Endothelial cell of umbilical vein (primary cell): ENCODE data around the gene DOCK8. TPM values are rescaled to one million over a fixed set of nuclear protein-coding genes. Genes with fewer than 3 reads are reported as not detected.

Experiments
- BruUV-seq: library from RNA; stranded (reverse); fragments of 400-500 nt; replicated peaks from 2 replicates; lab custom pipeline; 2021; lab: Mats Ljungman, UMichigan
- CTCF ChIA-PET: fragments of 300-600, 350-600 bp; sonication (Branson Sonifier 250); formaldehyde crosslinking; loops from one replicate; lab custom pipeline; 2021; ENCODE audit warnings: antibody characterized with exemption, inconsistent platforms; lab: Charles Lee
- POLR2A ChIA-PET: fragments of 300-600, 350-600 bp; sonication (Branson Sonifier 250); formaldehyde crosslinking; loops from one replicate; lab custom pipeline; 2021; ENCODE audit warnings: antibody characterized with exemption, inconsistent platforms; lab: Charles Lee
- DNase-seq: peaks from one replicate; pipeline ENCODE4 v3.0.0-alpha.2; 2011; ENCODE audit warnings: low read depth, low spot score
- FAIRE-seq: peaks from 2 replicates; lab custom pipeline; 2011; peaks lifted over from hg19 to GRCh38; lab: Jason Lieb, UNC
- H2AFZ ChIP-seq: 2 replicates; pipeline ENCODE4 v1.6.0; 2012; ENCODE audit warnings: low read depth, low read length, control low read depth, inconsistent platforms
- H3K27ac ChIP-seq: 2 replicates; pipeline ENCODE4 v1.5.1; 2011; ENCODE audit warnings: low read depth, mild to moderate bottlenecking, control low read depth, low read length, moderate library complexity; ENCODE audit not compliant: insufficient read depth
- H3K27me3 ChIP-seq, 2 experiments: 2 replicates each; pipeline versions ENCODE4 v1.6.0 to v1.6.1; 2011; ENCODE audit warnings: low read length in 2 of 2, mixed read lengths in 1 of 2; ENCODE audit not compliant: control insufficient read depth in 2 of 2, insufficient read depth in 2 of 2
- H3K36me3 ChIP-seq, 2 experiments: 2 replicates in 1 of 2; 3 replicates in 1 of 2; pipeline ENCODE4 v1.5.1; 2011; ENCODE audit warnings: low read length in 2 of 2, mild to moderate bottlenecking in 1 of 2, moderate library complexity in 1 of 2; ENCODE audit not compliant: control insufficient read depth in 2 of 2, insufficient read depth in 2 of 2; ENCODE audit errors: extremely low read depth in 1 of 2
- H3K4me1 ChIP-seq: 3 replicates; pipeline ENCODE4 v1.5.1; 2011; ENCODE audit warnings: mild to moderate bottlenecking, low read length; ENCODE audit not compliant: control insufficient read depth, insufficient read depth; ENCODE audit errors: extremely low read depth
- H3K4me2 ChIP-seq: 2 replicates; pipeline ENCODE4 v1.6.1; 2011; ENCODE audit warnings: low read length, control low read depth, mixed read lengths; ENCODE audit not compliant: insufficient read depth
- H3K4me3 ChIP-seq, 3 experiments: fragments of 200-600 bp in 1 of 3; sonication (generic), shearing (Covaris generic) in 1 of 3; replicated peaks in 1 of 3; 2 replicates each; pipeline ENCODE4 v1.5.1; 2011 to 2016; ENCODE audit warnings: control low read depth in 3 of 3, low read length in 3 of 3, mild to moderate bottlenecking in 2 of 3, inconsistent platforms in 1 of 3, low read depth in 1 of 3, moderate library complexity in 1 of 3; ENCODE audit not compliant: insufficient read depth in 1 of 3
- H3K79me2 ChIP-seq: 2 replicates; pipeline ENCODE4 v1.6.0; 2012; ENCODE audit warnings: low read length, inconsistent platforms; ENCODE audit not compliant: control insufficient read depth, insufficient read depth
- H3K9ac ChIP-seq: replicated peaks from 2 replicates; pipeline ENCODE3; 2011; ENCODE audit warnings: low read length, control low read depth; ENCODE audit not compliant: insufficient read depth; ENCODE audit errors: extremely low read depth
- H3K9me1 ChIP-seq: replicated peaks from 3 replicates; pipeline ENCODE4 v1.6.0; 2011; ENCODE audit warnings: mild to moderate bottlenecking, low read length; ENCODE audit not compliant: control insufficient read depth, insufficient read depth; ENCODE audit errors: extremely low read depth
- H3K9me3 ChIP-seq: replicated peaks from 2 replicates; pipeline ENCODE4 v1.5.1; 2012; ENCODE audit warnings: low read length, inconsistent platforms; ENCODE audit not compliant: control insufficient read depth, insufficient read depth
- H4K20me1 ChIP-seq: replicated peaks from 2 replicates; pipeline ENCODE3; 2011; ENCODE audit warnings: mild to moderate bottlenecking, low read length; ENCODE audit not compliant: control insufficient read depth, insufficient read depth; ENCODE audit errors: extremely low read depth
- CTCF ChIP-seq, 2 donors: IDR thresholded peaks; 1 replicate in 1 of 2; 2 replicates in 1 of 2; pipeline ENCODE4 v1.5.1; 2011; ENCODE audit warnings: low read length in 2 of 2, mild to moderate bottlenecking in 2 of 2, moderate library complexity in 2 of 2, control low read depth in 1 of 2, inconsistent platforms in 1 of 2, low read depth in 1 of 2; ENCODE audit not compliant: insufficient read depth in 1 of 2; ENCODE audit errors: extremely low read depth in 1 of 2
- EZH2 ChIP-seq: IDR thresholded peaks from 2 replicates; pipeline ENCODE4 v1.6.1; 2012; ENCODE audit warnings: borderline replicate concordance, low read depth, mild to moderate bottlenecking, moderate library complexity, low read length, inconsistent platforms; ENCODE audit not compliant: severe bottlenecking
- FOS ChIP-seq: IDR thresholded peaks from 2 replicates; pipeline ENCODE4 v1.6.1; 2011; ENCODE audit warnings: mild to moderate bottlenecking, low read length, moderate library complexity, borderline replicate concordance; ENCODE audit not compliant: insufficient read depth
- GATA2 ChIP-seq: IDR thresholded peaks from 2 replicates; pipeline ENCODE4 v1.7.0; 2011; ENCODE audit warnings: low read depth, mild to moderate bottlenecking, moderate library complexity, mixed read lengths, low read length; ENCODE audit not compliant: insufficient read length, insufficient read depth
- JUN ChIP-seq: IDR thresholded peaks from 2 replicates; pipeline ENCODE4 v1.6.1; 2011; ENCODE audit warnings: borderline replicate concordance, low read depth; ENCODE audit not compliant: insufficient read length, insufficient read depth
- MYC ChIP-seq: IDR thresholded peaks from one replicate; pipeline ENCODE4 v1.6.1; 2011; ENCODE audit warnings: mild to moderate bottlenecking, low read depth, low read length
- POLR2A ChIP-seq: IDR thresholded peaks from 2 replicates; pipeline ENCODE4 v1.6.1; 2012; ENCODE audit warnings: low read depth, mild to moderate bottlenecking, control low read depth, low read length
- POLR2AphosphoS5 ChIP-seq: IDR thresholded peaks from 2 replicates; pipeline ENCODE4 v1.6.1; 2012; ENCODE audit warnings: low read depth, mild to moderate bottlenecking, control low read depth, low read length, moderate library complexity; ENCODE audit not compliant: insufficient read depth
- dilution Hi-C: fragments of 300-500 bp; cut with MboI; formaldehyde crosslinking; loops from one replicate; pipeline ENCODE4 v1.15.0; 2019; ENCODE audit warnings: low sequenced_read_pairs; ENCODE audit not compliant: extremely low pct_ligation_motif_present
- intact Hi-C: fragments of 100-400 bp; cut with micrococcal nuclease; formaldehyde crosslinking; loops from one replicate; pipeline ENCODE4 v1.10.0; 2022
- polyA plus RNA-seq, 4 experiments: library from polyadenylated mRNA; depleted of rRNA in 3 of 4; stranded (reverse) in 3 of 4; unstranded in 1 of 4; fragments of >200 nt; gene quantifications; 2 replicates each; pipeline versions ENCODE4 v1.2.1 to v1.2.3, GENCODE V29; 2011 to 2012; ENCODE audit warnings: missing spikeins in 1 of 4
- total RNA-seq: library from RNA; stranded (reverse); gene quantifications from 2 replicates; pipeline ENCODE4 v1.2.3, GENCODE V29; 2021
- TF ChIP-seq, protein P1 (sequence below): IDR thresholded peaks from 2 replicates; pipeline ENCODE4 v1.6.1; 2011; ENCODE audit not compliant: insufficient read depth, insufficient read length

DOCK8 gene
- total and polyA plus RNA-seq, 2 donors (not counting 3 experiments of a cell fraction or from before 2014, with no cell fraction given), result 0.54 to 1.3 TPM

DNA sequence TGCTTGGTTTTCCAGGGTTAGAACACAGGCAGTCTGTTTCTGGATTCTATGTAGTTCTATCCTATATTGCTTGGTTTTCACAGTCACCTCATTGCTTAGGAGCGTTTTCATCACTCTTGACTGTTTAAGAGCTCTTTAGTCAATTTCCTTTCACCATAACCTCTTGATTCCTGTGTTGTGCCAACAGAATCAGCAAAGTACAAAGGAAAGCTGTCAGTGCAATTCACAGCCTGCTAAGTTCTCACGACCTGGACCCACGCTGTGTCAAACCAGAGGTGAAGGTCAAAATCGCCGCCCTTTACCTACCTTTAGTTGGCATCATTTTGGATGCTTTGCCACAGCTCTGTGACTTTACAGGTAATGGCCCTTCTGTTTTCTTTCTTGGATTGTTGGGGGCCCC lies 199.9 kb downstream of the DOCK8 start:
- no peak for FAIRE-seq
- no peaks in the 10 kb centered on the region for H3K36me3 ChIP-seq
- dilution Hi-C loops, result no loop called here

More for the DNA sequence above, 199.9 kb downstream of the DOCK8 start:
- intact Hi-C loops, result no loop called here
- no peak overlapping the region for H2AFZ ChIP-seq
- DNase-seq, result no peak
- no peaks in the 10 kb centered on the region for H3K9me1 ChIP-seq
- BruUV-seq, result no TSS peak
- H4K20me1 ChIP-seq, result no peaks in the 10 kb centered on the region
- no peaks in the 10 kb centered on the region for H3K27me3 ChIP-seq
- no peak overlapping the region for H3K4me3 ChIP-seq
- ChIA-PET POLR2A (no interaction called here), CTCF (no interaction called here)
- no peaks in the 10 kb centered on the region for H3K4me1 ChIP-seq
- no peaks in the 10 kb centered on the region for H3K79me2 ChIP-seq
- no peak overlapping the region for H3K4me2 ChIP-seq
- no peak overlapping the region for H3K9ac ChIP-seq
- no peak for TF ChIP-seq FOS
- TF ChIP-seq JUN, result no peak
- no peak for TF ChIP-seq GATA2
- TF ChIP-seq POLR2A, result no peak
- TF ChIP-seq POLR2AphosphoS5, result no peak
- TF ChIP-seq MYC, result no peak
- TF ChIP-seq CTCF (IDR thresholded peaks at IDR 0.05; ENCODE audit: extremely low read depth in 1 of 2, insufficient read depth in 1 of 2, low read depth in 1 of 2, low read length in 2 of 2), result no peak
- no peak for TF ChIP-seq EZH2
- TF ChIP-seq, protein P1, sequence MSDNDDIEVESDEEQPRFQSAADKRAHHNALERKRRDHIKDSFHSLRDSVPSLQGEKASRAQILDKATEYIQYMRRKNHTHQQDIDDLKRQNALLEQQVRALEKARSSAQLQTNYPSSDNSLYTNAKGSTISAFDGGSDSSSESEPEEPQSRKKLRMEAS, result no peak
- no peaks in the 10 kb centered on the region for H3K9me3 ChIP-seq
- H3K27ac ChIP-seq, result no peak overlapping the region
